OCI-LY1 (cell line): ENCODE measurements around the gene MYEF2.

Experiments used
- H2AFZ ChIP-seq: fragments of 200-600 bp; sonication (generic), shearing (Covaris generic); 2 replicates; pipeline ENCODE4 v1.6.0; 2014; ENCODE audit warnings: antibody characterized with exemption, mild to moderate bottlenecking, low read length
- H3F3A ChIP-seq: fragments of 200-600 bp; sonication (generic), shearing (Covaris generic); 2 replicates; pipeline ENCODE4 v1.6.0; 2014; ENCODE audit warnings: mild to moderate bottlenecking, antibody characterized with exemption, low read length, moderate library complexity; ENCODE audit not compliant: insufficient read depth
- H3K27ac ChIP-seq: fragments of 200-600 bp; sonication (generic); 2 replicates; pipeline ENCODE4 v1.5.1; 2014; ENCODE audit warnings: low read length, mixed run types, mild to moderate bottlenecking, low read depth; ENCODE audit not compliant: poor library complexity, severe bottlenecking
- H3K27me3 ChIP-seq: fragments of 200-600 bp; sonication (generic); 2 replicates; pipeline ENCODE4 v1.6.0; 2014; ENCODE audit warnings: antibody characterized with exemption, mild to moderate bottlenecking, low read length, moderate library complexity; ENCODE audit not compliant: insufficient read depth
- H3K36me3 ChIP-seq: fragments of 200-600 bp; sonication (generic); 2 replicates; pipeline ENCODE4 v1.6.1; 2014; ENCODE audit warnings: mild to moderate bottlenecking, antibody characterized with exemption, low read length, moderate library complexity, mixed read lengths; ENCODE audit not compliant: insufficient read depth
- H3K4me1 ChIP-seq: fragments of 200-600 bp; sonication (generic); 2 replicates; pipeline ENCODE4 v1.5.1; 2014; ENCODE audit warnings: mild to moderate bottlenecking, low read length, moderate library complexity; ENCODE audit not compliant: insufficient read depth, severe bottlenecking
- H3K4me2 ChIP-seq: fragments of 200-600 bp; sonication (generic), shearing (Covaris generic); 2 replicates; pipeline ENCODE4 v1.6.1; 2014; ENCODE audit warnings: low read length
- H3K4me3 ChIP-seq: fragments of 200-600 bp; sonication (generic); 2 replicates; pipeline ENCODE4 v1.5.1; 2014; ENCODE audit warnings: low read length, low read depth, mild to moderate bottlenecking, mixed read lengths; ENCODE audit not compliant: poor library complexity, severe bottlenecking
- H3K79me2 ChIP-seq: fragments of 200-600 bp; shearing (Covaris generic); 2 replicates; pipeline ENCODE4 v1.6.1; 2016; ENCODE audit warnings: mixed run types, low read length, mixed read lengths; ENCODE audit not compliant: insufficient read depth
- H3K9ac ChIP-seq: fragments of 200-600 bp; sonication (generic), shearing (Covaris generic); 2 replicates; pipeline ENCODE4 v1.6.1; 2014; ENCODE audit warnings: mild to moderate bottlenecking, low read length, mixed read lengths
- H3K9me2 ChIP-seq: fragments of 200-600 bp; sonication (generic), shearing (Covaris generic); 2 replicates; pipeline ENCODE4 v1.6.1; 2014; ENCODE audit warnings: low read depth, mild to moderate bottlenecking, low read length, mixed read lengths
- H3K9me3 ChIP-seq: fragments of 200-600 bp; shearing (Covaris generic); 2 replicates; pipeline ENCODE4 v1.6.1; 2014; ENCODE audit warnings: low read length, mixed read lengths
- H4K20me1 ChIP-seq: fragments of 200-600 bp; sonication (generic), shearing (Covaris generic); 2 replicates; pipeline ENCODE4 v1.6.0; 2016; ENCODE audit warnings: mild to moderate bottlenecking, low read length; ENCODE audit not compliant: insufficient read depth
- CTCF ChIP-seq: fragments of 200-600 bp; sonication (generic), shearing (Covaris generic); IDR thresholded peaks from 2 replicates; pipeline ENCODE4 v1.5.1; 2017; ENCODE audit warnings: mild to moderate bottlenecking, antibody characterized with exemption, low read length, moderate library complexity, mixed read lengths
- EZH2 ChIP-seq: fragments of 200-600 bp; sonication (generic), shearing (Covaris generic); IDR thresholded peaks from 2 replicates; pipeline ENCODE4 v1.8.0; 2017; ENCODE audit warnings: borderline replicate concordance, mixed run types, mild to moderate bottlenecking, antibody characterized with exemption, low read length, moderate library complexity, mixed read lengths

The MYEF2 gene

DNA sequence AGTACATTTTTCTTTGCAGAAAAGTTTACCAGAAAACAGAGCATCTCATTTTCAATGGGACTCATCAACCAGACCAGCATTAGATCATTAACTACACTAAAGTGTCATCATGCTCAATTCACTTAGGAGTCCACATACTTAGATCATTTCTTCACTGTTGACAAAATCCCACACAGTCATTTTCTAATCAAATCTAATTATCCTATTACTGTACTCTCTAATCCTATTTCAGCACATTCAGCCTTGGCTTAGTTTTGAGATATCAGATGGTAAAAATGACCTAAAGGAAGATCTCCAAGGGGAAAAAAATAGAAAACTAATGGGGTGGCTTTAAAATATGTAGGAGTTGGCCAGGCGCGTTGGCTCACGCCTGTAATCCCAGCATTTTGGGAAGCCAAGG is 8.2 kb upstream of the MYEF2 start:
- no peak overlapping the region for H3K4me3 ChIP-seq
- no peak overlapping the region for H3K9ac ChIP-seq
- no peak overlapping the region for H2AFZ ChIP-seq
- no peaks in the 10 kb centered on the region for H3K36me3 ChIP-seq
- no peaks in the 10 kb centered on the region for H3F3A ChIP-seq
- no peaks in the 10 kb centered on the region for H3K27me3 ChIP-seq
- no peaks in the 10 kb centered on the region for H3K9me3 ChIP-seq
- TF ChIP-seq CTCF (no peak), EZH2 (no peak)
- H3K4me2 ChIP-seq = no peak overlapping the region
- H3K79me2 ChIP-seq = no peaks in the 10 kb centered on the region
- H3K27ac ChIP-seq = no peak overlapping the region
- no peaks in the 10 kb centered on the region for H4K20me1 ChIP-seq
- H3K4me1 ChIP-seq = no peaks in the 10 kb centered on the region
- H3K9me2 ChIP-seq = no peaks in the 10 kb centered on the region

GRCh38 chr15:48185529-48185928 is 7.4 kb upstream of the MYEF2 start:
- H3K27me3 ChIP-seq = no peaks in the 10 kb centered on the region
- no peak overlapping the region for H3K4me2 ChIP-seq
- H3K79me2 ChIP-seq = no peaks in the 10 kb centered on the region
- no peak overlapping the region for H3K27ac ChIP-seq
- TF ChIP-seq CTCF (no peak), EZH2 (no peak)
- H3K9me2 ChIP-seq = no peaks in the 10 kb centered on the region
- no peaks in the 10 kb centered on the region for H3K36me3 ChIP-seq
- H3K4me1 ChIP-seq = no peaks in the 10 kb centered on the region
- no peaks in the 10 kb centered on the region for H3K9me3 ChIP-seq
- H3F3A ChIP-seq = no peaks in the 10 kb centered on the region
- H4K20me1 ChIP-seq = no peaks in the 10 kb centered on the region
- no peak overlapping the region for H3K9ac ChIP-seq
- H2AFZ ChIP-seq = no peak overlapping the region
- H3K4me3 ChIP-seq = no peak overlapping the region

DNA sequence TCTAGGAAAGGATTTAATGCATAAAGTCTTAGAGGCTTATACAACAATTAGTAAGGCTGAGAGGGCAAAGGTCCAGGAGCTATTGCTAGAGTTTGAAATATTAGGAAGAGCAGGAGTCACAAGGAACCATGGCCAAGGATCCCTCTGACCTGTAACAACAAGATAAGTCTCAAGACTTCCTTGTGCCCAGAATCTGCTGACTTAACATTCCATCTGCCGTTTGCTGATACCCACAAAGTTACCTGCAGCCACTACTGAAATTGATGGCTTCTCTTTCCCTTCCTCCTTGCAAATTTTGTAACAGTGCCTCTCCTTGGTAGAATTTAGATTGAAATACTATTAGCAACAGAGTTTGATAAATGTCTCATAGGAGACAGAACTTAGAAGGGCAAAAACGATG is 4.7 kb upstream of the MYEF2 start:
- no peaks in the 10 kb centered on the region for H3K9me2 ChIP-seq
- H3K79me2 ChIP-seq = no peaks in the 10 kb centered on the region
- peaks cover 5% of the 10 kb centered on the region for H3K4me1 ChIP-seq
- no peaks in the 10 kb centered on the region for H3K36me3 ChIP-seq
- H3K9me3 ChIP-seq = no peaks in the 10 kb centered on the region
- no peak overlapping the region for H2AFZ ChIP-seq
- no peak overlapping the region for H3K9ac ChIP-seq
- no peak overlapping the region for H3K4me2 ChIP-seq
- H3K27me3 ChIP-seq = no peaks in the 10 kb centered on the region
- H3F3A ChIP-seq = no peaks in the 10 kb centered on the region
- no peaks in the 10 kb centered on the region for H4K20me1 ChIP-seq
- TF ChIP-seq CTCF (no peak), EZH2 (no peak)
- no peak overlapping the region for H3K4me3 ChIP-seq
- no peak overlapping the region for H3K27ac ChIP-seq
